GM12878 (cell line): ENCODE results near the gene YIF1B. TPM values are rescaled to one million over a fixed set of nuclear protein-coding genes. Genes with fewer than 3 reads are reported as not detected.
A peak's percentile ranks its signal among the peaks of the same experiment; 100 is the strongest.

ENCODE experiments used
- ATAC-seq: fragments of 200-7000 bp; cut with Tn5 transposase; 3 replicates; pipeline ENCODE4 v1.9.1; 2020; ENCODE audit warnings: mild to moderate bottlenecking, moderate library complexity
- BruUV-seq: library from RNA; stranded (reverse); fragments of 400-500 nt; replicated peaks from 2 replicates; lab custom pipeline; 2021; lab: Mats Ljungman, UMichigan
- CTCF ChIA-PET: fragments of 300-600 bp; sonication (Branson Sonifier 250); formaldehyde crosslinking; extraction: SDS; loops from one replicate; lab custom pipeline; 2021; ENCODE audit warnings: inconsistent platforms; lab: Yijun Ruan, JAX
- POLR2A ChIA-PET: fragments of 350-600 bp; formaldehyde crosslinking; extraction: SDS; loops from one replicate; lab custom pipeline; 2021; ENCODE audit warnings: inconsistent platforms; lab: Charles Lee
- RAD21 ChIA-PET: fragments of 300-600 bp; sonication (Branson Sonifier 250); formaldehyde crosslinking; loops from one replicate; lab custom pipeline; 2023; ENCODE audit warnings: antibody characterized with exemption; ENCODE audit not compliant: unreplicated experiment; lab: Charles Lee
- SMC1A ChIA-PET: fragments of 300-600 bp; sonication (Branson Sonifier 250); formaldehyde crosslinking; loops from one replicate; lab custom pipeline; 2023; ENCODE audit not compliant: unreplicated experiment, uncharacterized antibody; lab: Charles Lee
- DNase-seq: peaks from one replicate; pipeline ENCODE4 v3.0.0-alpha.2; 2011; ENCODE audit warnings: low read depth, low spot score
- FAIRE-seq: peaks from 3 replicates; lab custom pipeline; 2011; peaks lifted over from hg19 to GRCh38; lab: Jason Lieb, UNC
- H2AFZ ChIP-seq: 2 replicates; pipeline ENCODE4 v1.6.0; 2011; ENCODE audit warnings: low read depth, low read length, control low read depth; ENCODE audit not compliant: control insufficient read depth
- H3K27ac ChIP-seq: 2 replicates; pipeline ENCODE4 v1.5.1; 2011; ENCODE audit warnings: control low read depth; ENCODE audit not compliant: control insufficient read depth, insufficient read depth
- H3K27me3 ChIP-seq, 2 experiments: replicated peaks in 1 of 2; 2 replicates each; pipeline versions ENCODE4 v1.6.0 to v1.6.1; 2011; ENCODE audit warnings: low read length in 1 of 2; ENCODE audit not compliant: control insufficient read depth in 2 of 2, insufficient read depth in 2 of 2
- H3K36me3 ChIP-seq, 2 experiments: 2 replicates each; pipeline ENCODE4 v1.5.1; 2011; ENCODE audit warnings: low read length in 1 of 2; ENCODE audit not compliant: control insufficient read depth in 2 of 2, insufficient read depth in 2 of 2
- H3K4me1 ChIP-seq: 2 replicates; pipeline ENCODE4 v1.6.1; 2011; ENCODE audit warnings: mild to moderate bottlenecking, low read length, moderate library complexity, mixed read lengths; ENCODE audit not compliant: control insufficient read depth, insufficient read depth
- H3K4me2 ChIP-seq: 2 replicates; pipeline ENCODE4 v1.6.0; 2011; ENCODE audit warnings: control low read depth; ENCODE audit not compliant: control insufficient read depth, insufficient read depth
- H3K4me3 ChIP-seq: fragments of 200-600 bp; sonication (generic); 2 replicates; pipeline ENCODE4 v1.5.1; 2016
- H3K79me2 ChIP-seq: 2 replicates; pipeline ENCODE4 v1.6.0; 2011; ENCODE audit warnings: low read length; ENCODE audit not compliant: control insufficient read depth, insufficient read depth
- H3K9ac ChIP-seq: 2 replicates; pipeline ENCODE4 v1.8.0; 2011; ENCODE audit warnings: low read length, control low read depth, mixed read lengths; ENCODE audit not compliant: control insufficient read depth, insufficient read depth
- H3K9me3 ChIP-seq: replicated peaks from 3 replicates; pipeline ENCODE4 v1.5.1; 2011; ENCODE audit warnings: mild to moderate bottlenecking, low read length; ENCODE audit not compliant: control insufficient read depth, insufficient read depth
- H4K20me1 ChIP-seq: 2 replicates; pipeline ENCODE4 v1.6.0; 2011; ENCODE audit not compliant: control insufficient read depth, insufficient read depth
- BHLHE40 ChIP-seq, 2 experiments: fragments of 450-650 bp in 1 of 2; IDR thresholded peaks; 2 replicates each; pipeline ENCODE4 v1.6.1; 2011 to 2017; ENCODE audit warnings: low read depth in 2 of 2, borderline replicate concordance in 1 of 2, improper control_type of control experiment in 1 of 2, low read length in 1 of 2, mild to moderate bottlenecking in 1 of 2
- DPF2 ChIP-seq: fragments of 450-650 bp; IDR thresholded peaks from 2 replicates; pipeline ENCODE4 v1.6.1; 2017; ENCODE audit warnings: mild to moderate bottlenecking
- KDM1A ChIP-seq: fragments of 200-600 bp; sonication (generic); IDR thresholded peaks from 2 replicates; pipeline ENCODE4 v1.6.1; 2016; ENCODE audit warnings: borderline replicate concordance
- LARP7 ChIP-seq: fragments of 450-650 bp; IDR thresholded peaks from 2 replicates; pipeline ENCODE4 v1.6.1; 2017; ENCODE audit warnings: mild to moderate bottlenecking
- NR2C2 ChIP-seq: IDR thresholded peaks from 2 replicates; pipeline ENCODE4 v1.6.1; 2011; ENCODE audit warnings: borderline replicate concordance, low read depth; ENCODE audit not compliant: control insufficient read depth, insufficient read length
- PBX3 ChIP-seq: IDR thresholded peaks from 2 replicates; pipeline ENCODE4 v1.6.1; 2011; ENCODE audit warnings: mild to moderate bottlenecking, low read depth, low read length, moderate library complexity; ENCODE audit not compliant: insufficient replicate concordance
- RAD21 ChIP-seq: IDR thresholded peaks from 2 replicates; pipeline ENCODE4 v1.6.1; 2011; ENCODE audit warnings: mild to moderate bottlenecking, low read depth, low read length, moderate library complexity; ENCODE audit not compliant: insufficient read depth
- REST ChIP-seq: IDR thresholded peaks from 2 replicates; pipeline ENCODE4 v1.6.1; 2012; ENCODE audit warnings: mild to moderate bottlenecking, low read depth, low read length
- TARDBP ChIP-seq: IDR thresholded peaks from 2 replicates; pipeline ENCODE4 v1.6.1; 2016; ENCODE audit warnings: borderline replicate concordance
- TBL1XR1 ChIP-seq: IDR thresholded peaks from 2 replicates; pipeline ENCODE4 v1.6.1; 2012; ENCODE audit warnings: low read depth, low read length, improper control_type of control experiment
- YBX1 ChIP-seq: fragments of 450-650 bp; IDR thresholded peaks from 2 replicates; pipeline ENCODE4 v1.6.1; 2016; ENCODE audit warnings: antibody characterized with exemption
- ZNF687 ChIP-seq: fragments of 450-650 bp; IDR thresholded peaks from 2 replicates; pipeline ENCODE4 v1.6.1; 2017; ENCODE audit warnings: mild to moderate bottlenecking, moderate library complexity
- WGBS: methylation state at CpG from one replicate; pipeline ENCODE4 v1.1.6; 2016; ENCODE audit warnings: low lambda C conversion rate; ENCODE audit not compliant: insufficient replicate concordance, insufficient coverage; ENCODE audit errors: missing lambda C conversion rate; 5-methylcytosine and 5-hydroxymethylcytosine counted together
- in situ Hi-C: fragments of 300-500 bp; cut with MboI; formaldehyde crosslinking; loops from 9 replicates; pipeline ENCODE4 v1.14.3; 2018; ENCODE audit warnings: mixed read lengths
- intact Hi-C: fragments of 100-400 bp; cut with micrococcal nuclease; formaldehyde crosslinking; loops from one replicate; pipeline ENCODE4 v1.14.2; 2022; ENCODE audit not compliant: unreplicated experiment
- polyA plus RNA-seq, 11 experiments: library from polyadenylated mRNA; depleted of rRNA in 4 of 11; unstranded in 6 of 11; stranded (reverse) in 5 of 11; fragments of >200 nt; fragmentation: Nextera tagmentation in 4 of 11; fragmentation: Illumina TruSeq in 1 of 11; extraction: Ambion mirVana in 4 of 11; extraction: Trizol in 1 of 11; gene quantifications; 1 replicate in 1 of 11; 2 replicates in 10 of 11; pipeline versions ENCODE4 v1.2.1 to v1.2.3, GENCODE V29; 2011 to 2016; ENCODE audit warnings: inconsistent platforms in 2 of 11, missing spikeins in 2 of 11, low read depth in 1 of 11
- total RNA-seq, 4 experiments: library from RNA; depleted of rRNA in 3 of 4; stranded (reverse); fragments of >200 nt in 3 of 4; fragmentation: Illumina TruSeq in 1 of 4; extraction: Trizol in 1 of 4; gene quantifications; 2 replicates each; pipeline versions ENCODE4 v1.2.1 to v1.2.3, GENCODE V29; 2013 to 2021

Gene YIF1B
- total and polyA plus RNA-seq, 10 of the 15 experiments (the other 5 are each of a cell fraction or from before 2014, with no cell fraction given) = 1.3 to 106 (median 53.5) TPM

- intact Hi-C loops (no loop called here), in situ Hi-C loops (no loop called here)
- ChIA-PET SMC1A (interaction anchor here (0.7 to 1.8 kb wide), 2 partner anchors 21 to 29 kb away, joined by 3 to 5 read pairs; no protein-coding TSS in a partner anchor), RAD21 (interaction anchor here (0.7 to 0.9 kb wide), 2 partner anchors 22 to 71 kb away, joined by 3 to 4 read pairs; partner anchors contain the start of gene CATSPERG), POLR2A (interaction anchor here (0.6 kb wide), 1 partner anchor 32 kb away, joined by 5 read pairs; no protein-coding TSS in a partner anchor), CTCF (interaction anchor here (0.6 to 2.1 kb wide), 4 partner anchors 11 to 55 kb away, joined by 3 to 6 read pairs (median 3); no protein-coding TSS in a partner anchor)
- H3K9me3 ChIP-seq = no peaks in the 10 kb centered on the region
- H4K20me1 ChIP-seq = no peaks in the 10 kb centered on the region
- no peak overlapping the region for H3K9ac ChIP-seq
- BruUV-seq = no TSS peak
- no peak for DNase-seq
- WGBS = 46% methylated on average over 14 of the region's 14 CpGs
- no peaks in the 10 kb centered on the region for H3K36me3 ChIP-seq
- peaks cover 0 to 2% of the 10 kb centered on the region in 2 experiments; a peak in 2 of 4 replicates for H3K27me3 ChIP-seq
- 0 out of 2 replicates have a peak overlapping the region, but pooled peaks have one; percentile 97 for H3K4me2 ChIP-seq
- H3K27ac ChIP-seq = no peak overlapping the region
- no peak overlapping the region for H3K4me3 ChIP-seq
- H3K79me2 ChIP-seq = no peaks in the 10 kb centered on the region
- no peak overlapping the region for H2AFZ ChIP-seq
- ATAC-seq = no peak
- no peak for FAIRE-seq
- peaks cover 9% of the 10 kb centered on the region for H3K4me1 ChIP-seq
- TF ChIP-seq PBX3 (no peak), TBL1XR1 (no peak), YBX1 (no peak), ZNF687 (no peak), BHLHE40 (IDR thresholded peaks at IDR 0.05; ENCODE audit: borderline replicate concordance in 1 of 2, low read depth in 2 of 2, low read length in 1 of 2) (no peak), KDM1A (no peak), NR2C2 (no peak), TARDBP (no peak), LARP7 (no peak), DPF2 (no peak), REST (no peak), RAD21 (no peak)
Observed at GRCh38 chr19:38265213-38265861, 50.4 kb downstream of the YIF1B start.
